ENCODE measurements around the gene SMCHD1.
A peak's percentile ranks its signal among the peaks of the same experiment; 100 is the strongest.
"Not testable (repeated sequence)": the region's sequence is repeated elsewhere in the genome, so short reads cannot be mapped to it uniquely, and the experiment has no call there.

SMCHD1 gene

DNA sequence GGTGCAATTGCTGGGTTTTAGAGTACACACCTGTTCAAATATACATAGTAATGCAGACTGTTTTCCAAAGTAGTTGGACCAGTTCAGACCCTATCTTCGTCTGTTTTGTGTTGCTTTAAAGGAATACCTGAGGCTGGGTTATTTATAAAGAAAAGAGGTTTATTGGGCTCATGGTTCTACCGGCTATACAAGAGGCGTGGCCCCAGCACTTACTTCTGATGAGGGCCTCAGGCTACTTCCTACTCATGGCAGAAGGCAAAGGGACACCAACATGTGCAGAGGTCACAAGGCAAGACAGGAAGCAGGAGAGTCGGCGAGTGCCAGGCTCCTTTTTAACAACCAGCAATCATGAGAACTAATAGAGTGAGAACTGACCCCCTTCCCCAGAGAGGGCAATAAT is 169.3 kb downstream of the SMCHD1 start:
- H3K27ac Mint-ChIP-seq, result no peak overlapping the region
- H3K9me3 Mint-ChIP-seq, result no peaks in the 10 kb centered on the region
- DNase-seq (no peak), ATAC-seq (replicated peaks) (no peak)
- H3K27me3 Mint-ChIP-seq, result no peaks in the 10 kb centered on the region
- no peak overlapping the region for H3K4me3 Mint-ChIP-seq
- H3K36me3 Mint-ChIP-seq, result no peaks in the 10 kb centered on the region
- H3K4me1 Mint-ChIP-seq, result no peaks in the 10 kb centered on the region

DNA sequence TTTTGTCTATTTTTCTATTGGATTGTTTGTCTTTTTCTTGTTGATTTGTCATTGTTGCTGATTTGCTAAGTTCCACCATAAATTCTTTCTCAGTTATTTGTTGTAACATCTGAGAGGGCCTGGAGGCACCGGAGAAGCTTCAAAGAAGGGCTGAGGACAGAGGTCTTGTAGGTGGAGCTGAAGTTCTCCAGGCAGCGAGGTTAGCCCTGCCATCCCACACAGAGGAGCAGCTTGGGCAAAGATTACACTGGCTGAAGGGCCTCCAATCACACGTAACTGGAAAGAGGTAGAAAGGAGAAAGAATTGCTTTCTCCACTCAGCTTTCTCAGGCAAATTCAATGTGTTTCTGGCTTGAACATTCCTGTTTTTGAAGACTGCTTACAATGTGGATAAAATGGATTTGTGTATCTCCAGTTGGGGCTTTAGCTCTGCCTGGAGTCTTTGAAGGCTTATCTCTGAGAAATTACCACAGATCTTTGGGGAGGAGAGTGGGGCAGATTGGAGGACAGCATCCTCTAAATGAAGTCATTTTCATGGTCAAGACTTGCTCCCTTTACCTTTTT is 170.2 kb downstream of the SMCHD1 start:
- Mint-ChIP-seq H3K36me3 (no peaks in the 10 kb centered on the region), H3K4me1 (no peaks in the 10 kb centered on the region), H3K27ac (no peak overlapping the region), H3K4me3 (no peak overlapping the region), H3K9me3 (no peaks in the 10 kb centered on the region), H3K27me3 (no peaks in the 10 kb centered on the region)
- ATAC-seq (replicated peaks) (no peak), DNase-seq (no peak)

DNA sequence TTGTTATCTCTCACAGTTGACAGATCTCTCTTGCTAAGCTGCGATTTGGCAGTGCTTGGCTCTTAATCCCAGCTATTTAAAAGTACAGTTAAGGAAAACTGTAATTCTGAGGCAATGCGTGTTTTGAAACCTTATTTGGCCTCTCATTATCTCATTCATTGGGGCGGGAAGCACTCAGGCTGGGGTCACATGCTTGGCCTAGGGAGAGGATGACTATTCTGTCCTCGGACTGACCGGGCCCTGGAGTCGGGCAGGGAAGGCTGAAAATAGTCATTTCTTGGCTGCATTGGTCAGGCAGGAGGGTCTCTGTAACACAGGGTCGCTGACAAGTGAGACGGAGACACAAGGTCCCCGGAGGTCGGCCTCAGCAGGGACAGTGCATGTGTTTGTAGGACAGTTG is 171.1 kb downstream of the SMCHD1 start:
- no peak for ATAC-seq (replicated peaks)
- Mint-ChIP-seq H3K4me1 (no peaks in the 10 kb centered on the region), H3K27me3 (peaks cover 0 to 5% of the 10 kb centered on the region in 2 donors)

DNA sequence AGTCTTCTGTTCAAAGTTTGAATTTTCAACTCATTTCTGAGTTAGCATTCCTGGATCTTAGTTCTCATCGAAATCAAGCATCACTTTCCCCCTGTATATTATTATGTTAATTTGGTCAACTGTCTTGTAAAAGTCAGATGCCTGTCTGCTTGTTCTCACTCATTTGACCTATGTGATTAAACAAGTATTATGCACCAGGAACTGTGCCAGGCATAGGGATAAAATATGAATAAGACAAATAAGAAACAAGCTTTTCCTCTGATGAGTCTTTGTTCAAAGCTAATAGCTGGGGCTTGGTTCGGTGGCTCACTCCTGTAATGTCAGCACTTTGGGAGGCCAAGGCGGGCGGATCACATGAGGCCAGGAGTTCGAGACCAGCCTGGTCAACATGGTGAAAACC is 171.5 kb downstream of the SMCHD1 start:
- Mint-ChIP-seq H3K4me3 (no peak overlapping the region), H3K36me3 (no peaks in the 10 kb centered on the region), H3K27me3 (peaks cover 0 to 5% of the 10 kb centered on the region in 2 donors), H3K4me1 (no peaks in the 10 kb centered on the region), H3K9me3 (no peaks in the 10 kb centered on the region), H3K27ac (no peak overlapping the region)
- DNase-seq (no peak), ATAC-seq (replicated peaks) (no peak)

More for the DNA sequence above, 171.1 kb downstream of the SMCHD1 start:
- Mint-ChIP-seq H3K9me3 (no peaks in the 10 kb centered on the region), H3K27ac (no peak overlapping the region), H3K36me3 (no peaks in the 10 kb centered on the region), H3K4me3 (no peak overlapping the region)
- no peak for DNase-seq

DNA sequence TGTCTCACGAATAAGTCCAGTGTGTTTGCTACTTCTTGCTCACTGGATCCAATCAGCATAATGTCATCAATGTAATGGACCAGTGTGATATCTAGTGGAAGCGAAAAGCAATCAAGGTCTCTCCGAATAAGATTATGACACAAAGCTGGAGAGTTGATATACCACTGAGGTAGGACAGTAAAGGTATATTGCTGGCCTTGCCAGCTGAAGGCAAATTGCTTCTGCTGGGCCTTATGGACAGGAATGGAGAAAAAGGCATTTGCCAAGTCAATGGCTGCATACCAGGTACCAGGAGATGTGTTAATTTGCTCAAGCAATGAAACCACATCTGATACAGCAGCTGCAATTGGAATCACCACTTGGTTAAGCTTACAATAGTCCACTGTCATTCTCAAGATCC is 180.6 kb downstream of the SMCHD1 start:
- Mint-ChIP-seq H3K36me3 (peaks cover 5 to 11% of the 10 kb centered on the region in 2 donors), H3K9me3 (peaks cover 10 to 12% of the 10 kb centered on the region in 2 donors)
- H3K27me3 Mint-ChIP-seq; H3K4me3 Mint-ChIP-seq; DNase-seq; H3K27ac Mint-ChIP-seq; ATAC-seq (replicated peaks); H3K4me1 Mint-ChIP-seq: not testable (repeated sequence)

DNA sequence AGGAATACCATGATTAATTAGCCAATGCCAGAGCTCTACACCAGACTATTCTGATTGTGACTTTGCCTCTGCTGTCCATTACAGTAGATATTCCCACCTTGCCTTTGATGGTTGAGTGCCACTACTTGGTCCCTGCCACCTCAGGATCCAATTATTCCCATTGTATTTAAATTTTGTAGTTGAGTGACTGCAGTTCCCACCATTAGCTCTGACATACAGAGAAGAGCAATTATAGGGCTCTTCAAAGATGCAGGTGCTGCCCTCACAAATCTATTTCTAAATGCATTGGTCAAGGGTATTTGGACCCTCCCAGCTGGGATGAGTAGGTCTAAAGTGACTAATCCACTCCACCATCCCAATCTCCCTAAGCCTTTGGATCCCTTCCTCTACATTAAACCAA is 181.8 kb downstream of the SMCHD1 start:
- H3K27ac Mint-ChIP-seq; DNase-seq; H3K27me3 Mint-ChIP-seq; ATAC-seq (replicated peaks); H3K4me1 Mint-ChIP-seq; H3K4me3 Mint-ChIP-seq: not testable (repeated sequence)
- Mint-ChIP-seq H3K9me3 (peaks cover 10 to 12% of the 10 kb centered on the region in 2 donors), H3K36me3 (peaks cover 5 to 11% of the 10 kb centered on the region in 2 donors)

DNA sequence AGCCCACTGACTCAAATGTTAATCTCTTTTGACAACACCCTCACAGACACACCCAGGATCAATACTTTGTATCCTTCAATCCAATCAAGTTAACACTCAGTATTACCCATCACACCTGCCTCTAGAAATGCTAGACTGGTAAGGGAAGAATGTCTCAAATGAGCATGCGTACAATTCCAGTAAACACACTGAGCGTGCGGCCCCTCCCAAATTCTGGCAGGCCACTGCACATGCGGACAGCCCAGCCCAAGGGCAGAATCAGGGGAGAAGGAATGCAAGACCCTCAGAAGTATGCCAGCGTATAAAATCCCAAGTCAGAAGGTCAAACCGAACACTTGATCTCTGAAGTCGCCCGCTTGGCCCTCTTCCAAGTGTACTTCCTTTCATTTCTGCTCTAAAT is 183.7 kb downstream of the SMCHD1 start:
- Mint-ChIP-seq H3K4me1 (peaks cover 0 to 6% of the 10 kb centered on the region in 2 donors), H3K27ac (no peak overlapping the region), H3K4me3 (no peak overlapping the region), H3K9me3 (peaks cover 10 to 12% of the 10 kb centered on the region in 2 donors), H3K27me3 (no peaks in the 10 kb centered on the region), H3K36me3 (peaks cover 5 to 11% of the 10 kb centered on the region in 2 donors)
- DNase-seq (no peak), ATAC-seq (replicated peaks) (no peak)

DNA sequence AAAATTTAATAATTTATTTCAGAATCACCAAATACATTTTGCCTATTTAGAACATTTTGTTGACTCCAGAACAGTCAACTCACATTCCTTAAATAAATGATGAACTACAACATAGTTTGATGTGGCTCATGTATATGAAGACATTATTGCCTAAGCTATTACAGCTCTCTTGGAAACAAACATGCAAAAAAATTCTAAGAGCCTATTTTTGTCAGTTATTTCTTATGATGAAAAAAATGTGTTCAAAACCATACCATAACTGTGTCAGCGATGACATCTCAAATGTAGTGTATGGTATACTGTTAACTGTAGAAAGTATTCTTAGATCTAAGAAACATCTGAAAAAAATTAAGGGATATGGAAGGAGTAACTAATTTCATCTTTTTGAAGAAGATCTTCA is 185.0 kb downstream of the SMCHD1 start:
- ATAC-seq (replicated peaks), result no peak
- Mint-ChIP-seq H3K27me3 (no peaks in the 10 kb centered on the region), H3K9me3 (peaks cover 10 to 12% of the 10 kb centered on the region in 2 donors), H3K4me1 (peaks cover 6 to 11% of the 10 kb centered on the region in 2 donors), H3K27ac (no peak overlapping the region), H3K36me3 (peaks cover 5 to 11% of the 10 kb centered on the region in 2 donors), H3K4me3 (no peak overlapping the region)
- DNase-seq, result no peak

DNA sequence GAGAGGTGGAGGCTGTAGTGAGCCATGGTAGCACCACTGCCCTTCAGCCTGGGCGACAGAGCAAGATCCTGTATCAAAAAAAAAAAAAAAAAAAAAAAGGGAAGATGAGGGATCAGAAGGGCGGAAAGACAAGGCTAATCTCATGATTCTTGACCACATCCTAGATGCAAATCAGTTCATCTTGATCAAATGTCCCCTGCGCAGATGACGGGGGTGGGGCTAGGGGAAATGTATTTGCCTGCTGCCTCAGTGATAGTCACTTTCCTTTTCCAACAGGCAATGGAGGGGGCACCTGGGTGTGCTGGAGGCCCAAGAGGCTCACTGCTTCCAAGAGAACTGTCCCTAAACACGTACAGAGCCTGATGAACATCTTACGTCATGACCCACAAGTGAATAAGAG is 187.6 kb downstream of the SMCHD1 start:
- Mint-ChIP-seq H3K27ac (no peak overlapping the region), H3K36me3 (peaks cover 3 to 4% of the 10 kb centered on the region in 2 donors), H3K4me3 (no peak overlapping the region), H3K9me3 (peaks cover 4 to 5% of the 10 kb centered on the region in 2 donors), H3K4me1 (peaks cover 20 to 21% of the 10 kb centered on the region in 2 donors), H3K27me3 (peaks cover 0 to 5% of the 10 kb centered on the region in 2 donors)
- no peak for ATAC-seq (replicated peaks)
- DNase-seq, result no peak

DNA sequence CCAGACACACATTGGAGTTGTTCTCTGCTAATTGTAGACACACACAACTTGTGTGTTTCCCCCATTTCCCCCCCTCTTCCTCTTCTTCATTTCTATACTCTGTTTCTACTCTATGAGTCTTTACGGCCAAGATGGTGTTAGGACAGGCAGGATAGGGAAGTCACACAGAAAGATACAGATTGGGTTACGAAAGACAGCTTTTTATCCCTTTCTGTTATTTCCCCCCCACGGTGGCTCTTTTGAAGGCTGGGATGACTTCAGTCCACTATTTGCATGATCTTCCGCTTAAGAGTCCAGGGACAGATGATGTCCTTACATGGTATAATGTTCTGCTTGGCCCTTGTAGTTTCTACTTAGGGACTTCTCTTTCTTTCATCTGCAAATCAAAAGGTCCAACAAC is 189.6 kb downstream of the SMCHD1 start:
- no peaks in the 10 kb centered on the region for H3K9me3 Mint-ChIP-seq
- H3K36me3 Mint-ChIP-seq, result peaks cover 4 to 7% of the 10 kb centered on the region in 2 donors
- H3K27me3 Mint-ChIP-seq, result peaks cover 5 to 8% of the 10 kb centered on the region in 2 donors
- H3K4me1 Mint-ChIP-seq, result peaks cover 28 to 30% of the 10 kb centered on the region in 2 donors
- DNase-seq, result no peak
- ATAC-seq (replicated peaks), result no peak
- peak overlapping the region; percentile 4 for H3K27ac Mint-ChIP-seq
- no peak overlapping the region for H3K4me3 Mint-ChIP-seq

DNA sequence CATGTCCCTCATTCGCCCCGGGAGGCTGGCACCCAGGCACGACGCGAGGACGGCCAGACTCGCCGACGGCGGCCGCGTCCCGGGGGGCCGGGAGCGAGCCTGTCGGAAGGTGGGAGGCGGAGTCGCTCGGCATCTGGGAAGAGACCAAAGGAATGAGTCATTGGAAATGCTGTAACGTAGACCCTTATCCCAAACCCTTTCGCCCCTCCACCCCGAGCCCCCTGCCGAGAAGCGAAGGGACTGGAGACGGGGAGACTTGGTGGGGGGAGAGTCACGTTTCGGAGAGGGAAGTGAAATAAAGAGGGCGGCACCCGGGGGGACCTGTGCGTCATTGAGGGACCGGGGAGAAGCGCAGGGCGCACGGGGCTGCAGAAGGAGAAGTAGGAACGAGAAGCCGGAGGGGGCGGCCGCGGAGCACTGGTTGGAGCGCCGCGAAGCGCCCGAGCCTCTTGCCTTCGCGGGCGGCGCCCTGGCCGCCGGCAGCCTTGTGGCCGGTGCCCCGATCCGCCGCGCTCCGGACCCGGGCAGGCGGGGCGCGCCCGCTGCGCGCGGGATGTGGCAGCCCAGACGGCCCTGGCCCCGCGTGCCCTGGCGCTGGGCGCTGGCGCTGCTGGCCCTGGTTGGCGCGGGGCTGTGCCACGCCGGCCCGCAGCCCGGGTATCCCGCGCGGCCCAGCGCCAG is 191.2 kb downstream of the SMCHD1 start, which contains the start of gene EMILIN2:
TSS of gene EMILIN2 (plus strand) at position 371 of the 681 bp plus-strand sequence. CDS start at position 554, 183 bp downstream.
- DNase-seq, result peak; percentile 87
- Mint-ChIP-seq H3K27me3 (peaks cover 14 to 18% of the 10 kb centered on the region in 2 donors), H3K4me1 (peaks cover 35 to 46% of the 10 kb centered on the region in 2 donors), H3K9me3 (no peaks in the 10 kb centered on the region), H3K4me3 (peak within 1 kb of the TSS; percentile 95 to 98), H3K36me3 (peaks cover 13% of the 10 kb centered on the region in 2 donors), H3K27ac (peak within 1 kb of the TSS; percentile 96)
- ATAC-seq (replicated peaks), result peak; percentile 87 to 88

DNA sequence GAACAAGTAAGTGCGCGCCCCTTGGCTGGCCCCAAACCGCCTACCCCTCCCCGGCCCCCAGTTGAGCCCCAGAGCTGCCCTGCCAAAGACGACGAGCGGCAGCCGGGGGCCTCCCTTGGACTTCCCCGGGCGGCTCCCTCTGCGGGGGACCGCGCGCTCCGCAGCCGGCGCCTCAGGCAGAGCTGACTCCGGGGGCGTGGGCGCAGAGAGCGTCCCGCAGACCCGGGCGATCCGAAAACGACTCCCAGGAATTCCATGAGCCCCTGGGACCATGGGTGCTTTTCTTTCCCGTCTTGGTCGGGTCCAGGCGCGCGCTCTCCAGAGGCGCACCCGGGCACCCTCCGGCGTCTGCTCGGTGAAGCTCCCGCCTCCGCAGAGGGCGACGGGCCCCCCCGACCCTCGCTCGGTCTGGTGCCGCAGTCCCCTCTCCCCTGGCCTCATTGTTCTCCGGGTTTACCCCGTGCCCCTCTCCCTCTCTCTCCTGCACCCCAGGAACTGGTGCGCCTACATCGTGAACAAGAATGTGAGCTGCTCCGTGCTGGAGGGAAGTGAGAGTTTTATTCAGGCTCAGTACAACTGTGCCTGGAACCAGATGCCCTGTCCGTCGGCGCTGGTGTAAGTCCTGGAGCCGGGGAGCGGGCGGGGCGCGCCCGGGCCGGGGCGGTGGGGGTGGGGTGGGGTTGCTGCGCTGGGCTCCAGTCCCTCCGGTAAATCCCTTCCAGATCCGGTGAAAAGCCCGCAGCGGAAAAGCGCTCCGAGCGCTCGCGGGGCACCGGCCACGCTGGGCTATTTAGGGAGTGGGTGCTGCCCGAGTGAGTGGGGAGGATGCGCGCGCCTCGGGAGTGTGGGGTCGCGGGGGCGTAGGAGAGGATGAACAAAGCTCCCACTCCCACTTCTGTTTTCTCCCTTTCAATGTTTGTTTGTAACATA is 192.1 kb downstream of the SMCHD1 start:
- Mint-ChIP-seq H3K9me3 (no peaks in the 10 kb centered on the region), H3K27me3 (peaks cover 14 to 18% of the 10 kb centered on the region in 2 donors), H3K27ac (peak overlapping the region; percentile 96), H3K4me1 (peaks cover 35 to 48% of the 10 kb centered on the region in 2 donors), H3K36me3 (peaks cover 15 to 21% of the 10 kb centered on the region in 2 donors), H3K4me3 (peak overlapping the region; percentile 95 to 98)
- ATAC-seq (replicated peaks), result peak; percentile 65 to 66
- DNase-seq, result peak; percentile 58

DNA sequence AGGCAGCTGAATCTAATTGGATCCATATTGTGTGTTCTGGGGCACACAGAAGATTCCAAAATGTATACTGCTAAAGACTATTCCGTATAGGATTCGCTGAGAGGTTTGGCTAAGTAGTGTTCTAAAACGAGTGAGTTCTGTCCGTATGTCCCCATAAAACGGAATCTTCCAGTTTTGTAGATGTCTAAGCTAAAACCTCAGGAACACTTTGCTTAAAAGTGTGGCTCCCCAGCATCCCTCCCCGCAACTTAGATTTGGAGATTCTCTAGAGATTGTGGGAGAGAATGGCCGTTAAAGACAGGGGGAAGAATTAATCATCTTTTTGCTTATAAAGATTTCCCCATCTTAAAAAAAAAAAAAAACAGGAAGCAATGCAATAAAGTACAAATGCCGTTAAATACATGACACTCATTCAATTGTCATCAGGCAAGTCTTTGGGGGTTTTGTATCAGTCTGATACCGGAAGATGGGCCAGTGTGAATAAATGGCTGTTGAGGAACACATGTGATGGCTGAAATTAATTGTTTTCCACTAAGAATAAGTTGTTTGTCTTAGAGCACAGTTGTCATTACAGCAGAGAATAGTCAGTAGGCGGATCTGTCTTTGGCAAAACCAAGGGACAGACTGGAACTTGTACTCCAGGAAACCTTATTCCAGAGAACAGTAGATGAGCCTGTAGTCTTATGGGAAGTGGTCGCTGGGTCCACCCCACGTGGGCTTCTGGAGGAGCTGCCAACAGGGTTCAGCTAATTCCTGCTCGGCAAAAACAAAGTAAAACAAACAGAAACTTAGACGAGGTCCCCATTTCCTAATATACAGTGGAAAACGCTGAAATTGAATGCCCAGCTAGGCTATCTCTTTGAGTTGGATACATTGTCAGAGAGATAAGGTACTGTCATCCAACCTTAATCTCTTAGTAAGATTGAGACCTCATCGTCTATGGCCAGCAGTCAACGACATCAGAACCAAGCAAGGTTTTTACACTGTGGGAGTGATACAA is 193.0 kb downstream of the SMCHD1 start:
- ATAC-seq (replicated peaks), result no peak
- DNase-seq, result no peak
- H3K27ac Mint-ChIP-seq, result no peak overlapping the region
- peaks cover 35 to 48% of the 10 kb centered on the region in 2 donors for H3K4me1 Mint-ChIP-seq
- H3K27me3 Mint-ChIP-seq, result peaks cover 14 to 18% of the 10 kb centered on the region in 2 donors
- peaks cover 18 to 23% of the 10 kb centered on the region in 2 donors for H3K36me3 Mint-ChIP-seq
- H3K4me3 Mint-ChIP-seq, result peak overlapping the region; percentile 95 to 98
- no peaks in the 10 kb centered on the region for H3K9me3 Mint-ChIP-seq
